GM19463 (cell line): Measurements from ENCODE around the gene VPS18.

ENCODE experiments used
- ATAC-seq: cut with Tn5 transposase; IDR thresholded peaks from one replicate; pipeline ENCODE4 v1.9.1; 2021; ENCODE audit warnings: mild to moderate bottlenecking, moderate library complexity; ENCODE audit not compliant: unreplicated experiment

VPS18 gene

DNA sequence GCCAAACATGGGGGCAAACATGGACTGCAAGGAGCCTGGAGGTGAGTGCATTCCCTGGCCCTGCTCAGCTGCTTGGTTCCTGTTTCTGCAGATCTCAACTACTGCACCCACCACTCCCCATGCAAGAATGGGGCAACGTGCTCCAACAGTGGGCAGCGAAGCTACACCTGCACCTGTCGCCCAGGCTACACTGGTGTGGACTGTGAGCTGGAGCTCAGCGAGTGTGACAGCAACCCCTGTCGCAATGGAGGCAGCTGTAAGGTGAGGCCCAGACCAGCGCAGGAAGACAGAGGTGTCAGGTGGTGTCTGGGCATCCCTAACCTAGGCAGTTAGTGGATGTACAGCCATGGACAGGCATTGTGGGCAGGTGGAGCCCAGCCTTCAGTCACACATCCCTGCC is 40.2 kb downstream of the VPS18 start:
- no peak for ATAC-seq

DNA sequence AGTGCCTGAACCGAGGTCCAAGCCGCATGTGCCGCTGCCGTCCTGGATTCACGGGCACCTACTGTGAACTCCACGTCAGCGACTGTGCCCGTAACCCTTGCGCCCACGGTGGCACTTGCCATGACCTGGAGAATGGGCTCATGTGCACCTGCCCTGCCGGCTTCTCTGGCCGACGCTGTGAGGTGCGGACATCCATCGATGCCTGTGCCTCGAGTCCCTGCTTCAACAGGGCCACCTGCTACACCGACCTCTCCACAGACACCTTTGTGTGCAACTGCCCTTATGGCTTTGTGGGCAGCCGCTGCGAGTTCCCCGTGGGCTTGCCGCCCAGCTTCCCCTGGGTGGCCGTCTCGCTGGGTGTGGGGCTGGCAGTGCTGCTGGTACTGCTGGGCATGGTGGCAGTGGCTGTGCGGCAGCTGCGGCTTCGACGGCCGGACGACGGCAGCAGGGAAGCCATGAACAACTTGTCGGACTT is 42.0 kb downstream of the VPS18 start:
- no peak for ATAC-seq

GRCh38 chr15:40936709-40937666 is 42.7 kb downstream of the VPS18 start:
- ATAC-seq = no peak

DNA sequence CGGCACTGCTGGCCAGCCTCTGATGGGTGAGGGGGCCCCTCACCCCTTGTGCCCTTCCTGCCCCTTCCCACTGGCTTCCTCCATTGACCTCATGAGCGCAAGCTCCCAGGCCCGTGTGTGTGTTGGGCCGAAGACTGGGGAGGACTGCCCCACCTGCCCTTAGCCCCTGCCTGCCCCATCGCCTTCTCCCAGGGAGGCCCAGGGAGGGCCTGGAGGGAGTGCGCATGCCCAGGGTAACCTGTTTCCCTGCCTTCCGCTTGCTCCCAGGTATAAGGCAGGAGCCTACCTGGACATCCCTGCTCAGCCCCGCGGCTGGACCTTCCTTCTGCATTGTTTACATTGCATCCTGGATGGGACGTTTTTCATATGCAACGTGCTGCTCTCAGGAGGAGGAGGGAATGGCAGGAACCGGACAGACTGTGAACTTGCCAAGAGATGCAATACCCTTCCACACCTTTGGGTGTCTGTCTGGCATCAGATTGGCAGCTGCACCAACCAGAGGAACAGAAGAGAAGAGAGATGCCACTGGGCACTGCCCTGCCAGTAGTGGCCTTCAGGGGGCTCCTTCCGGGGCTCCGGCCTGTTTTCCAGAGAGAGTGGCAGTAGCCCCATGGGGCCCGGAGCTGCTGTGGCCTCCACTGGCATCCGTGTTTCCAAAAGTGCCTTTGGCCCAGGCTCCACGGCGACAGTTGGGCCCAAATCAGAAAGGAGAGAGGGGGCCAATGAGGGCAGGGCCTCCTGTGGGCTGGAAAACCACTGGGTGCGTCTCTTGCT is 43.7 kb downstream of the VPS18 start:
- no peak for ATAC-seq

DNA sequence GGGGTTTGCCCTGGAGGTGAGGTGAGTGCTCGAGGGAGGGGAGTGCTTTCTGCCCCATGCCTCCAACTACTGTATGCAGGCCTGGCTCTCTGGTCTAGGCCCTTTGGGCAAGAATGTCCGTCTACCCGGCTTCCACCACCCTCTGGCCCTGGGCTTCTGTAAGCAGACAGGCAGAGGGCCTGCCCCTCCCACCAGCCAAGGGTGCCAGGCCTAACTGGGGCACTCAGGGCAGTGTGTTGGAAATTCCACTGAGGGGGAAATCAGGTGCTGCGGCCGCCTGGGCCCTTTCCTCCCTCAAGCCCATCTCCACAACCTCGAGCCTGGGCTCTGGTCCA is 44.3 kb downstream of the VPS18 start:
- ATAC-seq = no peak

- ATAC-seq = no peak
Measured at GRCh38 chr15:40940296-40940801, 46.1 kb downstream of the VPS18 start.

DNA sequence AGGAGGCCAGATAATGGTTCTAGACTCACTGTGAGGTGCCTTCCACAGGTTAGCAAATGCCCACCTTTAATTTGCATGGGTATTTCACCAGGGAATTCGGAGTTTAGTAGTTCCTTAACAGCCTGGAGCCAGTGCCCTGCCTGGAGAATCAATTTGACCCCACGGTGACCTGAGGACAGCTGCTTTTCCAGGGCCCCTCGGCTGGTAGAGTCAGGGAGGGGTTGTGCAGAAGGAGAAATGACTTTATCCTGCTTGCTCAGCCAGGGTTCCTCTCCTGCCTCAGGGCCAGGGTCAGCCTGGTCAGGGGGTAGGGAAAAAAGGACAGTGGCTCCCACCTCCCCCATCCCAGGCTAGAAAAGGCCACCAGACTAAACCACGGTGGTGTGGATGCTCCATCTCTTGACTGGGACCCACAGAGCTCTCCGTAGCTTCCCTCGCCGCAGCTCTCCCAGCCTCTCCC is 46.8 kb downstream of the VPS18 start:
- ATAC-seq = no peak

- peak; percentile 53 for ATAC-seq
Measured at GRCh38 chr15:40941528-40942336, 47.5 kb downstream of the VPS18 start.

DNA sequence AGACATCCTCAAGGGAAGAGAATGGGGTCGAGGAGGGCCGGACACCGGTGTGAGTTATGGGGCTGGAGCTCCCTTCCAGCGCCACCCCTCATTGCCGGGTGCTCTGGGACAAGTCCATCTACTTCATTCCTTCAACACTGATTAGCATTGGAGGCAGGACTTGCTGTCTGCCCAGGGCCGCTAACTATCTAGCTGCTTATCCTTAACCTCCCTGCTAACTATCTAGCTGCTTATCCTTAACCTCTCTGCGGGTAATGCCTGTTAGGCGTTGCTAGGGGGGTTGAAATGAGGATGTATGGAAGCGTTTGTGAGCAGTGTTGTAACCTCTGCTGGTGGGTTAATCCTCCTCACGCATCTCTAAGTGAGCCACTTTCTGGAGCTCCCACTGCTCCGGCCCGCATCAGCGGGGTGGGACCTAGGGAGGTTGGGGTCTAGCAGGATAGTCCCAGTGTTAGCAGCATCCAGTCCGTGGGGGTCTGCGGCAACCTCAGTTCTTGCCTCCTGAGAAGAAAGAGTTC is 48.1 kb downstream of the VPS18 start:
- no peak for ATAC-seq

- no peak for ATAC-seq
Measured at GRCh38 chr15:40942878-40943277, 48.6 kb downstream of the VPS18 start.

- ATAC-seq = no peak
Measured at GRCh38 chr15:40943764-40944365, 49.6 kb downstream of the VPS18 start.

GRCh38 chr15:40944510-40945296 is 50.5 kb downstream of the VPS18 start:
- no peak for ATAC-seq

DNA sequence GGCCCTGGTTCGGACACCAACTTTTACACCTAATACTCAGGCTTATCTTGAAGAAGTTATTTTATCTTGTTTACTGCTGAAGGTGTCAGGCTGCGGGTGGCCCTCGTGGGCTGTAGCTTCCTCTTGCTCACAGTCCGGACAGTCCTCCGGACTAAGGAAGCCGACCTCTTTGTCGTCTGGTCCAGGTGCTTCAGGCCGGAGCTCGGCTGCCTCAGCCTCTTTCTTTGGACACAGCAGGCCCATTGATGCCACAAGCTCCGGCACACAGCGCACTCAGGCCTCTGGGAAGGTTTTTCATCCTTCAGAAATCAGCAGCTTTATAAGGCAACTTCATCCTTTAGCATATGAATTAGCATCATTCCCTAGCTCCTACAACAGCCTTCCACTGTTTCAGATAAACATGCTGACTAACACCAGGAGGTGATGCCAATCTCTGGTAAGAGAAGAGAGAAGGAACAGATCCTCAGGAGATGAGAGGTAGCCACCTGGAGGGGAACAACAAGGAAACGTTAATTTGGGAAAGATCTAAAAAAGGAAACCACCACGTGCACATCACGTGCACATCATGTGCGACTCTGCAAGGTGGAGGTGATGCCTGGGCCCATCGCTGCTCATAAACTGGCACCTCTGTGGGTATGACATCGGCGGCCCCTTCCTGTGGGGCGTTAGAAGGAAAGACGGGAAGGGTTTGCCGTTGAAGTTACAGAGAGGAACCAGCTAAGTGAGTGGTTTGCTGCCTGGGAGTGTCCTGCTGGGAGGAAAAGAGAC is 54.6 kb downstream of the VPS18 start:
- no peak for ATAC-seq

GRCh38 chr15:40949756-40950207 is 55.5 kb downstream of the VPS18 start:
- ATAC-seq = no peak

GRCh38 chr15:40951764-40952163 is 57.5 kb downstream of the VPS18 start:
- no peak for ATAC-seq

DNA sequence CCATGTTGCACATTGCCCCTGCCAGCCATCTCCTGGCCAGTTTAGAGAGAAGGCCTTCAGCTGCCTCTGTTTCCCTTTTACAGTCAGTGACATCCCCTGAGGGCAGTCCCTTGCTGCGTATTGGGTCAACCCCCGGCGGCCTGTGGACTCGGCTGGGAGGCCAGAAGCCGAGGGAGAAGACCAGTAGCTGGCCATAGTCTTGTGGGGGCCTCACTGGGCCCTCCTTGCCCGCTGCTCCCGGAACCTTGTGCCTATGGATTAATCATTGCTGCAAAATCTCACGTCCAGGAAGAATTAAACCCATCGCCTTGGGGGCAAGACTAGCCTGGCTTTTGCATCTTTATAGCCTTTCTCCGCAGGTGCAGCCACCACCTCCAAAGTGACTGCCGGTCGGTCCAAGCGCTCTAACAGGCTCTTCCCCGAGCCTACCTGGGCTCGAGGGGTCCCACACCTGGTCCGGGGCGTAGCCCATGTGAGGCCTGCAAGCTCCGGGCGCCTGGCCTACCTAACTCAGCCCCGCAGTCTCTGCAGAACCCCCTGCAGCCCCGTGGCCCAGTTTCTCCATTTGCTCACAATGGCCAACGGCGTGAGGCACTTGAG is 58.2 kb downstream of the VPS18 start:
- no peak for ATAC-seq

- ATAC-seq = peak; percentile 97
Measured at GRCh38 chr15:40952901-40953712, 58.9 kb downstream of the VPS18 start, which contains the start of gene CHAC1. Gene CHAC1, plus strand, starts transcription at chr15:40953471. Its CDS starts 113 bp downstream, at chr15:40953584.
